Spleen (tissue), 11 donors: Measurements from ENCODE around the gene ATG7. TPM values are rescaled to one million over a fixed set of nuclear protein-coding genes. Genes with fewer than 3 reads are reported as not detected.

Experiments
- DNase-seq: peaks from one replicate; pipeline ENCODE4 v3.0.0-alpha.2; 2020
- H3K27ac ChIP-seq, 8 donors: fragments of 200-600 bp; sonication (generic) in 7 of 8; 1 replicate in 4 of 8; 2 replicates in 4 of 8; pipeline versions ENCODE4 v1.5.0 to v1.8.0; 2016 to 2021; ENCODE audit warnings: inconsistent platforms in 4 of 8, mild to moderate bottlenecking in 4 of 8, moderate library complexity in 1 of 8
- H3K27me3 ChIP-seq, 7 donors: fragments of 200-600 bp; sonication (generic) in 6 of 7; replicated peaks in 1 of 7; 1 replicate in 4 of 7; 2 replicates in 3 of 7; pipeline versions ENCODE4 v1.5.0 to v1.8.0; 2016 to 2021; ENCODE audit warnings: inconsistent platforms in 3 of 7, mild to moderate bottlenecking in 1 of 7
- H3K36me3 ChIP-seq, 6 donors: fragments of 200-600 bp; sonication (generic) in 5 of 6; 1 replicate in 4 of 6; 2 replicates in 2 of 6; pipeline versions ENCODE4 v1.5.0 to v1.8.0; 2016 to 2021; ENCODE audit warnings: inconsistent platforms in 2 of 6
- H3K4me1 ChIP-seq, 6 donors: fragments of 200-600 bp; sonication (generic) in 5 of 6; 1 replicate in 3 of 6; 2 replicates in 3 of 6; pipeline versions ENCODE4 v1.5.0 to v1.8.0; 2016 to 2021; ENCODE audit warnings: inconsistent platforms in 3 of 6
- H3K4me3 ChIP-seq, 8 donors: fragments of 200-600 bp; sonication (generic) in 7 of 8; 1 replicate in 4 of 8; 2 replicates in 4 of 8; pipeline versions ENCODE4 v1.5.0 to v1.8.0; 2016 to 2021; ENCODE audit warnings: inconsistent platforms in 4 of 8, mild to moderate bottlenecking in 4 of 8, moderate library complexity in 2 of 8
- H3K9me3 ChIP-seq, 8 donors: fragments of 200-600 bp; sonication (generic) in 7 of 8; 1 replicate in 4 of 8; 2 replicates in 4 of 8; pipeline versions ENCODE4 v1.5.0 to v1.8.0; 2016 to 2021; ENCODE audit warnings: inconsistent platforms in 4 of 8
- POLR2A ChIP-seq, 3 donors: fragments of 450-650 bp; IDR thresholded peaks; one replicate each; pipeline ENCODE4 v1.5.1; 2017; ENCODE audit warnings: antibody characterized with exemption in 3 of 3, mild to moderate bottlenecking in 1 of 3
- POLR2AphosphoS5 ChIP-seq, 3 donors: sonication (generic); formaldehyde crosslinking; IDR thresholded peaks; one replicate each; pipeline ENCODE4 v1.5.1; 2017; ENCODE audit warnings: antibody characterized with exemption in 3 of 3
- WGBS, 5 donors: extraction: QIAGEN DNeasy Blood & Tissue Kit in 3 of 5; methylation state at CpG; one replicate each; pipeline versions ENCODE4 v1.1.5 to v1.1.7; 2013 to 2018; 5-methylcytosine and 5-hydroxymethylcytosine counted together
- intact Hi-C: fragments of 100-400 bp; cut with DNase I; formaldehyde crosslinking; loops from one replicate; pipeline ENCODE4 v1.15.0; 2023; ENCODE audit warnings: low total_unique reads
- polyA plus RNA-seq, 3 donors: library from polyadenylated mRNA; stranded (reverse); fragments of 200-250 nt; gene quantifications; one replicate each; pipeline ENCODE4 v1.2.1, GENCODE V29; 2013
- total RNA-seq, 7 donors: library from RNA; depleted of rRNA in 3 of 7; stranded (reverse); fragments of >200 nt in 3 of 7; fragmentation: NEBNext Ultra II Directional in 4 of 7; extraction: Animal tissue kit (Norgen Biotek cat#: 25700) in 4 of 7; gene quantifications; one replicate each; pipeline versions ENCODE4 v1.1.0 to v1.2.1, GENCODE V29; 2016 to 2021
- TF ChIP-seq, protein P1 (sequence below), 11 experiments: fragments of 200-600 bp in 7 of 11; fragments of 450-650 bp in 4 of 11; sonication (generic) in 4 of 11; IDR thresholded peaks in 8 of 11; conservative IDR thresholded peaks in 3 of 11; 1 replicate in 7 of 11; 2 replicates in 4 of 11; pipeline versions ENCODE4 v1.4.0 to v1.8.0; 2016 to 2021; ENCODE audit warnings: antibody characterized with exemption in 11 of 11, inconsistent platforms in 4 of 11, mild to moderate bottlenecking in 1 of 11
- donor health status: healthy with polysubstance abuse.
- donor health status: DM: no; HTN: no; CAD: no; lungs with moderate emphysema.
- donor health status: DM: no; HTN: no; CAD: no.
- donor health status: Bipolar disorder and iron deficiency.
- donor health status: healthy.
- donor health status: DM: no; HTN: no; CAD: no.
- donor health status: DM: yes; HTN: yes; CAD: no.

ATG7 gene
- total and polyA plus RNA-seq, 10 donors, result 7.5 to 114 (median 77.1) TPM

DNA sequence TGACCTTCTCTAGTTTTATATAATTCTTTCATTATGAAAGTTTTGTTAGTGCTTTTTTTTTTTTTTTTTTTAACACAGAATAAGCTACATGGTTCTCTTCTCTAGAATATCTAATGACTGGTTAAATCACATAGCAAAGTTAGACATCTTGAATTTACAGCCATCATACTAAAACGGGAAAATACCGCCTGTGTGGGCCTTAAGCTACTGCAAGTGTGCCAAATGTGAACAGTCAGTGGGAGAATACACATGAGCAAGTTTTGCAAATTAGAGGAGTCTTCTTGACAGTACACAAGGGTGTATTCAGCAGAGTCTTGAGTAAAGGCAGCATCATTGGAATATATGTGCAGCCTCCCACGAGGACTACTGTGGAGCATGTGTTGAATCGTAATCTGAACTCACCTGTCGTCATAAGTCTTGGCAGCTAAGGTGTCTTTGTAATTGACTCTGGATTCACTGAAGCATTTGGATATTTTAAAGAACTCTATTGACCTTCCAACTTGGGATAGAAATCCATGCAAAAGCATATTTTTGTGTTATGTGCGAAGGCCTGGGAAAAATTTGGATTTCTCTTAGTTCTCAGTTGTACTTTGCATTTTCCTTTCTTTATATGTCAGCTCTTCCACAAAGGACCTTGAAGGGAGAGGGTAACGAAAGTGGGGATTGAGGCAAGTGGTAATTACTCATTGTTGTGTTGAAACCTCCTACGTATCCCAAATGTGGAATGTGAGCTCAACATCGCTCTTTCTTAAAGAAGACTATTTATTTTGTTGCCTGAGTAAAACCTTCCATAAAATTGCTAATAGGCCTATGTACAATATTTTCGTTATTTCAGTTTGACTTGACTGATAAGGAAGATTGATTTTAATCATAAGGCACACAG lies 117.4 kb downstream of the ATG7 start:
- DNase-seq, result no peak
- TF ChIP-seq POLR2AphosphoS5 (IDR thresholded peaks at IDR 0.05) (no peak), POLR2A (IDR thresholded peaks at IDR 0.05) (no peak)
- TF ChIP-seq, protein P1, sequence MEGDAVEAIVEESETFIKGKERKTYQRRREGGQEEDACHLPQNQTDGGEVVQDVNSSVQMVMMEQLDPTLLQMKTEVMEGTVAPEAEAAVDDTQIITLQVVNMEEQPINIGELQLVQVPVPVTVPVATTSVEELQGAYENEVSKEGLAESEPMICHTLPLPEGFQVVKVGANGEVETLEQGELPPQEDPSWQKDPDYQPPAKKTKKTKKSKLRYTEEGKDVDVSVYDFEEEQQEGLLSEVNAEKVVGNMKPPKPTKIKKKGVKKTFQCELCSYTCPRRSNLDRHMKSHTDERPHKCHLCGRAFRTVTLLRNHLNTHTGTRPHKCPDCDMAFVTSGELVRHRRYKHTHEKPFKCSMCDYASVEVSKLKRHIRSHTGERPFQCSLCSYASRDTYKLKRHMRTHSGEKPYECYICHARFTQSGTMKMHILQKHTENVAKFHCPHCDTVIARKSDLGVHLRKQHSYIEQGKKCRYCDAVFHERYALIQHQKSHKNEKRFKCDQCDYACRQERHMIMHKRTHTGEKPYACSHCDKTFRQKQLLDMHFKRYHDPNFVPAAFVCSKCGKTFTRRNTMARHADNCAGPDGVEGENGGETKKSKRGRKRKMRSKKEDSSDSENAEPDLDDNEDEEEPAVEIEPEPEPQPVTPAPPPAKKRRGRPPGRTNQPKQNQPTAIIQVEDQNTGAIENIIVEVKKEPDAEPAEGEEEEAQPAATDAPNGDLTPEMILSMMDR (IDR thresholded peaks at IDR 0.05 in 8 of 11, conservative IDR thresholded peaks at IDR 0.05 in 3 of 11), result no peak
- peaks cover 0 to 39% (median 20%) of the 10 kb centered on the region in 6 donors for H3K4me1 ChIP-seq
- H3K27ac ChIP-seq, result no peak overlapping the region
- intact Hi-C loops, result no loop called here
- H3K4me3 ChIP-seq, result no peak overlapping the region
- 93 to 96% (median 94%) methylated on average over 10 of the region's 10 CpGs for WGBS, 5 donors
- no peaks in the 10 kb centered on the region for H3K9me3 ChIP-seq
- H3K36me3 ChIP-seq, result peaks cover 0 to 73% (median 0%) of the 10 kb centered on the region in 6 donors
- H3K27me3 ChIP-seq, result no peaks in the 10 kb centered on the region

DNA sequence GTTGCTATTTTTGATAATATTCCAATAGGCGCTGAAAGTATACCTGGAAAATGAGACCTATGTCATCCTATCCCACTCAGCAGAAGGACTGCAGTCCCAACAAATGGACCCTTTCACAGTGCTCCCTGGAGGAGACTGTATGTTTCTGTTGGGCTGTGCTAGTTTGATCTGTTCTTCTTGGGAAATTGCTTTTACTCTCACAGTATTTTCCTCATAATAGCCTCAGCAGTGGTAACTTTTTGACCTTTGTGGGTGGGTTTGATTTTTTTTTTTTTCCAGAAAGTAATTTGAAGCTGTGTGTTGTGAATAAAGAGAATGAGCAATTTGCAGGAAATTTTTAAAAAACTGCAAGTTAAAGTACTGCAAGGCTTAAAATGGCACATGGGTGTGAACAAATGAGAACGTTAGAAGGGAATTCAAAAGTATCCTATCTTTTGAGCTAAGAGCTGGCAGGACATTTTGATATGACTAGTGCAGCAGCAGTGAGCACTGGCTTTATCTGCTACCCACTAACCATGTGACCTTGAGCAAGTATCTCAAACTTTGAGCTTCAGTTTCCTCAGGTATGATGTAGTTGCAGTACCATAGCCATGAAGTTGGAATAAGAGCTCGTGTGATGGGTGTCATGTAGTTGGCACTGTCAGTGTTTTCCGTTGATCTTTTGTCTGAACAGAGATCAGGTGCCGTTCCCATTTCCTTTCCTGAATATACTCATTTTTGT lies 118.4 kb downstream of the ATG7 start:
- H3K9me3 ChIP-seq, result no peaks in the 10 kb centered on the region
- TF ChIP-seq POLR2AphosphoS5 (IDR thresholded peaks at IDR 0.05), result no peak
- TF ChIP-seq, protein P1 (IDR thresholded peaks at IDR 0.05 in 8 of 11, conservative IDR thresholded peaks at IDR 0.05 in 3 of 11), result no peak
- TF ChIP-seq POLR2A (IDR thresholded peaks at IDR 0.05), result no peak
- intact Hi-C loops, result no loop called here
- H3K36me3 ChIP-seq, result peaks cover 0 to 64% (median 0%) of the 10 kb centered on the region in 6 donors
- no peaks in the 10 kb centered on the region for H3K27me3 ChIP-seq
- H3K27ac ChIP-seq, result no peak overlapping the region
- H3K4me3 ChIP-seq, result no peak overlapping the region
- peaks cover 0 to 35% (median 20%) of the 10 kb centered on the region in 6 donors for H3K4me1 ChIP-seq
- no peak for DNase-seq
- 72 to 81% (median 77%) methylated on average over 5 of the region's 5 CpGs for WGBS, 5 donors

DNA sequence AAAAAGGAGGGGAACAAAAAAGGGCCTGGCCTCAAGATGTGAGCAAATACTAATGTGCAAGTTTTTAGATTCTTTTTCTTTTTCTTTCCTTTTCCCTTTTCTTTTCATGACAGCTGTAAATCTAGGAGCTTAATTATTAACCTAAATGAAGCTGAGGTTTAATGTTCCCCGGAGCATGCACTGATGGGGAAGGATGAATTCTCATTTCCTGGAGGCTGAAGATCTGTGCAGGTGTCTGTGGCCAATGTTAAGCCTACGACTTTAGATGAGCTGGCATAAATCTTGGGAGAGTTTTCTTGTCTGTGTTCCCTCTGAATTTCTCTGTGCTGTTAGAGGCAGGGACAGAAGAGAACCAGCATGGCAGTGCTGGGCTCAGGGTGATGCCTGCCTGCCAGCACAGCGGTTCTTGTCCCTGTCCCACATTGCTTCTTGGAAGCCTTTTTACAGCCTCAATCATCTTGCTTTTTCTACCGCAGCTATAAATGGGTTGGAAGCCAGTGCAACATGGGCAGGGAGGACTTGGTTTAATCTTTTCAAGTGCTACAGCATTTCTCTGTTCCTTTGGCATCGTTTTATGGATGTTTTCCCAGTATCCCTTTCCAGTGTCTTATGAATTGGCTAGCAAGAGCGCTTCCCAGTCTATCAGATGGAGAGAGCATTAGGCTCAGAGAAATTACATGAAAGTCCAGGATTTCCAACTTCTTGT lies 119.1 kb downstream of the ATG7 start:
- Histone ChIP-seq H3K27ac (no peak overlapping the region), H3K36me3 (peaks cover 0 to 60% (median 0%) of the 10 kb centered on the region in 6 donors), H3K4me1 (peaks cover 0 to 27% (median 16%) of the 10 kb centered on the region in 6 donors), H3K9me3 (no peaks in the 10 kb centered on the region), H3K4me3 (no peak overlapping the region), H3K27me3 (no peaks in the 10 kb centered on the region)
- no peak for DNase-seq
- no peak for TF ChIP-seq POLR2A (IDR thresholded peaks at IDR 0.05)
- TF ChIP-seq POLR2AphosphoS5 (IDR thresholded peaks at IDR 0.05), result no peak
- TF ChIP-seq, protein P1 (IDR thresholded peaks at IDR 0.05 in 8 of 11, conservative IDR thresholded peaks at IDR 0.05 in 3 of 11), result no peak
- 70 to 79% (median 76%) methylated on average over 6 of the region's 6 CpGs for WGBS, 5 donors
- intact Hi-C loops, result no loop called here
